K562 (cell line): ENCODE measurements around the gene COLEC12. TPM values are rescaled to one million over a fixed set of nuclear protein-coding genes. Genes with fewer than 3 reads are reported as not detected.

ENCODE experiments used
- ATAC-seq: fragments of 200-7000 bp; cut with Tn5 transposase; 3 replicates; pipeline ENCODE4 v1.9.1; 2020; ENCODE audit warnings: moderate library complexity
- BruUV-seq: library from RNA; stranded (reverse); fragments of 400-500 nt; replicated peaks from 2 replicates; lab custom pipeline; 2021; lab: Mats Ljungman, UMichigan
- CTCF ChIA-PET: fragments of 300-600 bp; formaldehyde crosslinking; extraction: SDS; loops from one replicate; lab custom pipeline; 2021; ENCODE audit warnings: low intra/inter-chr PET ratio; lab: Yijun Ruan, JAX
- POLR2A ChIA-PET: fragments of 300-600, 350-650 bp; sonication (Branson Sonifier 250); formaldehyde crosslinking; extraction: SDS; loops from one replicate; lab custom pipeline; 2021; ENCODE audit warnings: antibody characterized with exemption, inconsistent platforms; lab: Yijun Ruan, JAX
- DNase-seq, 4 experiments: peaks; one replicate each; pipeline versions ENCODE4 v3.0.0 to v3.0.0-alpha.2; 2011 to 2018; ENCODE audit warnings: low spot score in 3 of 4, mixed read lengths in 3 of 4; ENCODE audit errors: extremely low read depth in 1 of 4
- FAIRE-seq: peaks from 2 replicates; lab custom pipeline; 2011; peaks lifted over from hg19 to GRCh38; lab: Jason Lieb, UNC
- H2AFZ ChIP-seq: 2 replicates; pipeline ENCODE4 v1.6.0; 2011; ENCODE audit warnings: low read depth, low read length, control low read depth, inconsistent platforms
- H3K27ac ChIP-seq: fragments of 200-600 bp; 3 replicates; pipeline ENCODE4 v1.8.0; 2011; ENCODE audit warnings: low read depth, mild to moderate bottlenecking, control low read depth, inconsistent platforms, low read length, moderate library complexity, mixed read lengths; ENCODE audit errors: extremely low read depth
- H3K27me3 ChIP-seq, 2 experiments: fragments of 300-600 bp in 1 of 2; 2 replicates in 1 of 2; 3 replicates in 1 of 2; pipeline versions ENCODE4 v1.6.0 to v1.8.0; 2011; ENCODE audit warnings: inconsistent platforms in 2 of 2, low read length in 2 of 2, mild to moderate bottlenecking in 1 of 2, mixed read lengths in 1 of 2, moderate library complexity in 1 of 2; ENCODE audit not compliant: control insufficient read depth in 2 of 2, insufficient read depth in 2 of 2
- H3K36me3 ChIP-seq: fragments of 300-600 bp; 3 replicates; pipeline ENCODE4 v1.8.0; 2011; ENCODE audit warnings: mild to moderate bottlenecking, low read length, inconsistent platforms; ENCODE audit not compliant: control insufficient read depth, insufficient read depth
- H3K4me1 ChIP-seq, 2 experiments: fragments of 200-600 bp in 1 of 2; replicated peaks in 1 of 2; 2 replicates in 1 of 2; 3 replicates in 1 of 2; pipeline versions ENCODE4 v1.5.1 to v1.8.0; 2011; ENCODE audit warnings: inconsistent platforms in 2 of 2, low read length in 2 of 2, mild to moderate bottlenecking in 1 of 2, mixed read lengths in 1 of 2, moderate library complexity in 1 of 2; ENCODE audit not compliant: control insufficient read depth in 2 of 2, insufficient read depth in 2 of 2
- H3K4me2 ChIP-seq: 2 replicates; pipeline ENCODE4 v1.6.1; 2011; ENCODE audit warnings: low read length, control low read depth, inconsistent platforms, mixed read lengths; ENCODE audit not compliant: insufficient read depth
- H3K4me3 ChIP-seq: fragments of 200-600 bp; sonication (generic), shearing (Covaris generic); 2 replicates; pipeline ENCODE4 v1.5.1; 2016; ENCODE audit warnings: control low read depth, inconsistent platforms
- H3K79me2 ChIP-seq: fragments of 200-600 bp; 3 replicates; pipeline ENCODE4 v1.8.0; 2011; ENCODE audit warnings: low read length, inconsistent platforms; ENCODE audit not compliant: control insufficient read depth, insufficient read depth
- H3K9ac ChIP-seq, 2 experiments: 2 replicates each; pipeline versions ENCODE4 v1.6.0 to v1.6.1; 2011; ENCODE audit warnings: low read depth in 2 of 2, low read length in 2 of 2, control low read depth in 1 of 2, inconsistent platforms in 1 of 2, mild to moderate bottlenecking in 1 of 2, mixed read lengths in 1 of 2; ENCODE audit not compliant: insufficient read depth in 1 of 2
- H3K9me1 ChIP-seq: one replicate; pipeline ENCODE4 v1.6.0; 2011; ENCODE audit warnings: inconsistent platforms, mild to moderate bottlenecking, low read length, moderate library complexity; ENCODE audit not compliant: control insufficient read depth, insufficient read depth
- H3K9me3 ChIP-seq: replicated peaks from 2 replicates; pipeline ENCODE4 v1.5.1; 2011; ENCODE audit warnings: low read depth, low read length, inconsistent platforms; ENCODE audit not compliant: control insufficient read depth, insufficient read depth
- H4K20me1 ChIP-seq: replicated peaks from 2 replicates; pipeline ENCODE4 v1.6.1; 2011; ENCODE audit warnings: low read length, inconsistent platforms, mixed read lengths; ENCODE audit not compliant: control insufficient read depth, insufficient read depth
- ARNT ChIP-seq, 2 experiments: fragments of 450-650 bp; IDR thresholded peaks; 2 replicates each; pipeline ENCODE4 v1.6.1; 2016; ENCODE audit warnings: mild to moderate bottlenecking in 1 of 2
- FOXK1 ChIP-seq: sonication (generic); formaldehyde crosslinking; IDR thresholded peaks from 2 replicates; pipeline ENCODE4 v1.8.0; 2022; ENCODE audit warnings: missing genetic modification reagents, mild to moderate bottlenecking, borderline replicate concordance
- FOXP4 ChIP-seq: sonication (generic); formaldehyde crosslinking; IDR thresholded peaks from 2 replicates; pipeline ENCODE4 v1.8.0; 2022; ENCODE audit warnings: mild to moderate bottlenecking, missing genetic modification reagents, borderline replicate concordance
- HEY1 ChIP-seq: fragments of 250-450 bp; sonication (Bioruptor Pico); IDR thresholded peaks from 2 replicates; pipeline ENCODE4 v1.5.0; 2020; ENCODE audit warnings: mild to moderate bottlenecking, moderate library complexity, borderline replicate concordance
- LCOR ChIP-seq: sonication (generic); formaldehyde crosslinking; IDR thresholded peaks from 2 replicates; pipeline ENCODE4 v1.8.0; 2022; ENCODE audit warnings: mild to moderate bottlenecking, missing genetic modification reagents
- MAFK ChIP-seq: IDR thresholded peaks from 2 replicates; pipeline ENCODE4 v1.6.1; 2011; ENCODE audit warnings: low read length, improper control_type of control experiment
- MEF2D ChIP-seq: conservative IDR thresholded peaks from 2 replicates; pipeline ENCODE4 v1.6.1; 2016; ENCODE audit warnings: low read depth, missing genetic modification characterization, missing compliant biosample characterization
- RERE ChIP-seq: sonication (generic); formaldehyde crosslinking; IDR thresholded peaks from 2 replicates; pipeline ENCODE4 v1.8.0; 2023; ENCODE audit warnings: missing genetic modification reagents, mild to moderate bottlenecking, borderline replicate concordance
- RHOXF2B ChIP-seq: fragments of 250-450 bp; sonication (Bioruptor Pico); conservative IDR thresholded peaks from 2 replicates; pipeline ENCODE4 v1.5.1; 2021
- TEAD2 ChIP-seq: fragments of 450-650 bp; IDR thresholded peaks from 2 replicates; pipeline ENCODE4 v1.6.1; 2016; ENCODE audit warnings: missing genetic modification characterization, control low read depth, missing compliant biosample characterization
- ZBTB1 ChIP-seq: sonication (generic); formaldehyde crosslinking; IDR thresholded peaks from 2 replicates; pipeline ENCODE4 v1.8.1; 2023; ENCODE audit warnings: missing genetic modification reagents, low read depth, mild to moderate bottlenecking, borderline replicate concordance
- ZNF280A ChIP-seq: fragments of 450-650 bp; IDR thresholded peaks from 2 replicates; pipeline ENCODE4 v1.6.1; 2018; ENCODE audit warnings: mild to moderate bottlenecking, low read depth; ENCODE audit not compliant: partially characterized antibody
- ZNF41 ChIP-seq: fragments of 250-450 bp; sonication (Bioruptor Pico); conservative IDR thresholded peaks from 2 replicates; pipeline ENCODE4 v1.4.0; 2020; ENCODE audit warnings: mild to moderate bottlenecking
- WGBS: fragments of 100-300 bp; shearing (Covaris generic); methylation state at CpG from one replicate; pipeline ENCODE4 v1.1.6; 2016; ENCODE audit warnings: low coverage, mixed read lengths; ENCODE audit not compliant: insufficient coverage; ENCODE audit errors: missing lambda C conversion rate; 5-methylcytosine and 5-hydroxymethylcytosine counted together
- in situ Hi-C: fragments of 300-500 bp; cut with MboI; formaldehyde crosslinking; loops from 4 replicates; pipeline ENCODE4 v1.15.0; 2018; ENCODE audit warnings: inconsistent platforms, mixed read lengths
- intact Hi-C: fragments of 100-400 bp; cut with micrococcal nuclease; formaldehyde crosslinking; loops from 2 replicates; pipeline ENCODE4 v1.14.2; 2022
- polyA plus RNA-seq, 8 experiments: library from polyadenylated mRNA; depleted of rRNA in 4 of 8; stranded (reverse) in 5 of 8; unstranded in 3 of 8; fragments of >200 nt; fragmentation: Nextera tagmentation in 2 of 8; fragmentation: Illumina TruSeq in 1 of 8; extraction: Ambion mirVana in 2 of 8; extraction: Trizol in 1 of 8; gene quantifications; 2 replicates each; pipeline versions ENCODE4 v1.2.1 to v1.2.3, GENCODE V29; 2011 to 2014; ENCODE audit warnings: inconsistent platforms in 1 of 8, missing spikeins in 1 of 8
- total RNA-seq, 7 experiments: library from RNA; depleted of rRNA in 6 of 7; stranded (reverse); fragments of >200 nt in 6 of 7; fragmentation: Illumina TruSeq in 2 of 7; extraction: Trizol in 2 of 7; gene quantifications; 2 replicates each; pipeline versions ENCODE4 v1.2.1 to v1.2.3, GENCODE V29; 2011 to 2021; ENCODE audit warnings: low replicate concordance in 1 of 7

Gene COLEC12
- total and polyA plus RNA-seq, 9 of the 15 experiments (the other 6 are each of a cell fraction or from before 2014, with no cell fraction given), result 0.04 TPM; not detected in 8

GRCh38 chr18:398935-399630 is 101.4 kb downstream of the COLEC12 start:
- intact Hi-C loops (no loop called here), in situ Hi-C loops (no loop called here)
- Histone ChIP-seq H3K27ac (no peak overlapping the region), H3K4me3 (no peak overlapping the region), H2AFZ (no peak overlapping the region), H3K36me3 (no peaks in the 10 kb centered on the region), H4K20me1 (no peaks in the 10 kb centered on the region), H3K9me3 (no peaks in the 10 kb centered on the region), H3K4me2 (no peak overlapping the region), H3K9ac (no peak overlapping the region), H3K4me1 (no peaks in the 10 kb centered on the region)
- BruUV-seq, result no TSS peak
- ATAC-seq (no peak), FAIRE-seq (no peak)
- CTCF ChIA-PET, result no interaction called here
- TF ChIP-seq ARNT (IDR thresholded peaks at IDR 0.05), result no peak
- no peak for TF ChIP-seq RERE (CRISPR knock-in tag)
- no peak for TF ChIP-seq ZNF280A
- TF ChIP-seq MEF2D, result no peak
- TF ChIP-seq ZNF41 (CRISPR knock-in tag), result no peak
- TF ChIP-seq RHOXF2B (CRISPR knock-in tag), result no peak
- no peak for TF ChIP-seq LCOR (CRISPR knock-in tag)
- no peak for TF ChIP-seq TEAD2 (tag)
- no peak for TF ChIP-seq FOXP4 (CRISPR knock-in tag)
- no peak for TF ChIP-seq HEY1 (CRISPR knock-in tag)
- TF ChIP-seq MAFK, result no peak
- no peak for TF ChIP-seq FOXK1 (CRISPR knock-in tag)
- TF ChIP-seq ZBTB1 (CRISPR knock-in tag), result no peak
- TF ChIP-seq, all 486 proteins: peak for 0
- Histone ChIP-seq H3K27me3 (peaks cover 16 to 26% of the 10 kb centered on the region in 2 experiments), H3K9me1 (no peaks in the 10 kb centered on the region), H3K79me2 (no peaks in the 10 kb centered on the region)
- POLR2A ChIA-PET, result no interaction called here
- no peak for DNase-seq
- 2% methylated on average over 8 of the region's 8 CpGs for WGBS
